PC-3 (cell line): Measurements from ENCODE around the gene IFI27L1. TPM values are rescaled to one million over a fixed set of nuclear protein-coding genes. Genes with fewer than 3 reads are reported as not detected.

Experiments used
- ATAC-seq: fragments of 200-7000 bp; cut with Tn5 transposase; 2 replicates; pipeline ENCODE4 v1.9.1; 2020; ENCODE audit warnings: mild to moderate bottlenecking, moderate library complexity
- BruUV-seq: library from RNA; stranded (reverse); fragments of 400-500 nt; replicated peaks from 2 replicates; lab custom pipeline; 2021; lab: Mats Ljungman, UMichigan
- CTCF ChIA-PET: fragments of 300-600 bp; sonication (Branson Sonifier 250); formaldehyde crosslinking; loops from one replicate; lab custom pipeline; 2022; ENCODE audit warnings: antibody characterized with exemption; lab: Charles Lee
- POLR2A ChIA-PET: fragments of 300-600 bp; sonication (Branson Sonifier 250); formaldehyde crosslinking; loops from one replicate; lab custom pipeline; 2022; ENCODE audit warnings: antibody characterized with exemption; ENCODE audit not compliant: unreplicated experiment; lab: Charles Lee
- DNase-seq: peaks from one replicate; pipeline ENCODE4 v3.0.0-alpha.2; 2015
- H2AFZ ChIP-seq: fragments of 300-600 bp; sonication (generic); 2 replicates; pipeline ENCODE4 v1.6.0; 2016; ENCODE audit warnings: antibody characterized with exemption, low read length
- H3F3A ChIP-seq: fragments of 300-600 bp; sonication (generic); one replicate; pipeline ENCODE4 v1.6.0; 2017; ENCODE audit warnings: antibody characterized with exemption, low read length, control low read depth, mild to moderate bottlenecking; ENCODE audit not compliant: unreplicated experiment
- H3K27ac ChIP-seq: fragments of 300-600 bp; sonication (generic); 2 replicates; pipeline ENCODE4 v1.5.1; 2016; ENCODE audit warnings: mild to moderate bottlenecking, low read length
- H3K27me3 ChIP-seq: fragments of 300-600 bp; sonication (generic); 2 replicates; pipeline ENCODE4 v1.6.1; 2016; ENCODE audit warnings: low read length, mixed read lengths
- H3K36me3 ChIP-seq: fragments of 300-600 bp; sonication (generic); 2 replicates; pipeline ENCODE4 v1.6.1; 2016; ENCODE audit warnings: low read depth, mixed run types, low read length, mixed read lengths
- H3K4me1 ChIP-seq: fragments of 300-600 bp; sonication (generic); 2 replicates; pipeline ENCODE4 v1.5.1; 2016; ENCODE audit warnings: low read length; ENCODE audit not compliant: insufficient read depth
- H3K4me2 ChIP-seq: fragments of 300-600 bp; sonication (generic); 2 replicates; pipeline ENCODE4 v1.6.0; 2016; ENCODE audit warnings: low read length
- H3K4me3 ChIP-seq: fragments of 300-600 bp; sonication (generic); 2 replicates; pipeline ENCODE4 v1.5.1; 2016; ENCODE audit warnings: mild to moderate bottlenecking, low read length, mixed read lengths
- H3K79me2 ChIP-seq: fragments of 300-600 bp; sonication (generic); 2 replicates; pipeline ENCODE4 v1.6.1; 2017; ENCODE audit warnings: low read length, mixed read lengths
- H3K9ac ChIP-seq: fragments of 300-600 bp; sonication (generic); 2 replicates; pipeline ENCODE4 v1.6.0; 2016; ENCODE audit warnings: mild to moderate bottlenecking, low read length
- H3K9me2 ChIP-seq: fragments of 300-600 bp; sonication (generic); replicated peaks from 2 replicates; pipeline ENCODE4 v1.6.1; 2016; ENCODE audit warnings: mixed run types, low read length, mixed read lengths
- H3K9me3 ChIP-seq: fragments of 300-600 bp; sonication (generic); 2 replicates; pipeline ENCODE4 v1.6.1; 2016; ENCODE audit warnings: low read length, mixed read lengths
- H4K20me1 ChIP-seq: fragments of 300-600 bp; sonication (generic); 2 replicates; pipeline ENCODE4 v1.6.1; 2016; ENCODE audit warnings: low read length, mixed read lengths
- EZH2 ChIP-seq: fragments of 300-600 bp; sonication (generic); IDR thresholded peaks from one replicate; pipeline ENCODE4 v1.6.1; 2017; ENCODE audit warnings: antibody characterized with exemption, mild to moderate bottlenecking, low read length; ENCODE audit not compliant: unreplicated experiment
- EZH2phosphoT487 ChIP-seq: fragments of 300-600 bp; sonication (generic); IDR thresholded peaks from 2 replicates; pipeline ENCODE4 v1.6.1; 2018; ENCODE audit warnings: mild to moderate bottlenecking, antibody characterized with exemption, low read length, borderline replicate concordance
- intact Hi-C: fragments of 100-400 bp; cut with micrococcal nuclease; formaldehyde crosslinking; loops from 2 replicates; pipeline ENCODE4 v1.9.0; 2023
- total RNA-seq: library from RNA; depleted of rRNA; stranded (reverse); fragments of >200 nt; gene quantifications from 2 replicates; pipeline ENCODE4 v1.2.3, GENCODE V29; 2014
- TF ChIP-seq, protein P1 (sequence below): fragments of 300-600 bp; sonication (generic); conservative IDR thresholded peaks from 2 replicates; pipeline ENCODE4 v1.5.1; 2017; ENCODE audit warnings: antibody characterized with exemption, low read depth, mild to moderate bottlenecking, low read length

The IFI27L1 gene
- total RNA-seq, 1 experiment from 2014 or later, result 16.9 TPM

GRCh38 chr14:94109915-94110250 lies 28.8 kb downstream of the IFI27L1 start:
- TF ChIP-seq, protein P1, sequence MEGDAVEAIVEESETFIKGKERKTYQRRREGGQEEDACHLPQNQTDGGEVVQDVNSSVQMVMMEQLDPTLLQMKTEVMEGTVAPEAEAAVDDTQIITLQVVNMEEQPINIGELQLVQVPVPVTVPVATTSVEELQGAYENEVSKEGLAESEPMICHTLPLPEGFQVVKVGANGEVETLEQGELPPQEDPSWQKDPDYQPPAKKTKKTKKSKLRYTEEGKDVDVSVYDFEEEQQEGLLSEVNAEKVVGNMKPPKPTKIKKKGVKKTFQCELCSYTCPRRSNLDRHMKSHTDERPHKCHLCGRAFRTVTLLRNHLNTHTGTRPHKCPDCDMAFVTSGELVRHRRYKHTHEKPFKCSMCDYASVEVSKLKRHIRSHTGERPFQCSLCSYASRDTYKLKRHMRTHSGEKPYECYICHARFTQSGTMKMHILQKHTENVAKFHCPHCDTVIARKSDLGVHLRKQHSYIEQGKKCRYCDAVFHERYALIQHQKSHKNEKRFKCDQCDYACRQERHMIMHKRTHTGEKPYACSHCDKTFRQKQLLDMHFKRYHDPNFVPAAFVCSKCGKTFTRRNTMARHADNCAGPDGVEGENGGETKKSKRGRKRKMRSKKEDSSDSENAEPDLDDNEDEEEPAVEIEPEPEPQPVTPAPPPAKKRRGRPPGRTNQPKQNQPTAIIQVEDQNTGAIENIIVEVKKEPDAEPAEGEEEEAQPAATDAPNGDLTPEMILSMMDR, result no peak
- TF ChIP-seq EZH2, result no peak
- no peak for TF ChIP-seq EZH2phosphoT487
- no peak overlapping the region for H3K27ac ChIP-seq
- H3K4me2 ChIP-seq, result no peak overlapping the region
- no peak for ATAC-seq
- H3K9ac ChIP-seq, result no peak overlapping the region
- H3K4me3 ChIP-seq, result no peak overlapping the region
- no peaks in the 10 kb centered on the region for H4K20me1 ChIP-seq
- H2AFZ ChIP-seq, result no peak overlapping the region
- no TSS peak for BruUV-seq
- no peaks in the 10 kb centered on the region for H3K9me3 ChIP-seq
- no peaks in the 10 kb centered on the region for H3K9me2 ChIP-seq
- no peaks in the 10 kb centered on the region for H3K27me3 ChIP-seq
- H3K36me3 ChIP-seq, result no peaks in the 10 kb centered on the region
- no peaks in the 10 kb centered on the region for H3K79me2 ChIP-seq
- intact Hi-C loops, result no loop called here
- no peaks in the 10 kb centered on the region for H3F3A ChIP-seq
- CTCF ChIA-PET, result no interaction called here
- no peaks in the 10 kb centered on the region; the same call in 1 of the 2 replicates for H3K4me1 ChIP-seq
- POLR2A ChIA-PET, result interaction anchor here (0.6 kb wide), 1 partner anchor 44 kb away, joined by 3 read pairs; no protein-coding TSS in a partner anchor
- DNase-seq, result no peak

- no peak within 1 kb of the TSS for H3K27ac ChIP-seq
- no peak within 1 kb of the TSS for H3K4me2 ChIP-seq
Measured at GRCh38 chr14:94110552-94111181, 29.6 kb downstream of the IFI27L1 start, which contains the start of gene IFI27. Gene IFI27, plus strand, starts transcription at chr14:94110736.

More at GRCh38 chr14:94110552-94111181, 29.6 kb downstream of the IFI27L1 start, which contains the start of gene IFI27:
- TF ChIP-seq EZH2, result no peak
- TF ChIP-seq EZH2phosphoT487, result no peak
- TF ChIP-seq, protein P1, result no peak
- BruUV-seq, result TSS peak; percentile 71
- POLR2A ChIA-PET, result interaction anchor here (0.6 kb wide), 1 partner anchor 44 kb away, joined by 3 read pairs; no protein-coding TSS in a partner anchor
- Histone ChIP-seq H2AFZ (no peak within 1 kb of the TSS), H4K20me1 (no peaks in the 10 kb centered on the region), H3K79me2 (no peaks in the 10 kb centered on the region), H3K9me2 (no peaks in the 10 kb centered on the region), H3K4me1 (no peaks in the 10 kb centered on the region; the same call in 1 of the 2 replicates), H3K4me3 (no peak within 1 kb of the TSS), H3K27me3 (no peaks in the 10 kb centered on the region; the same call in 1 of the 2 replicates), H3K9me3 (no peaks in the 10 kb centered on the region), H3K9ac (no peak within 1 kb of the TSS), H3K36me3 (no peaks in the 10 kb centered on the region), H3F3A (no peaks in the 10 kb centered on the region)
- DNase-seq (peak; percentile 24), ATAC-seq (peak; percentile 60)
- intact Hi-C loops, result no loop called here
- CTCF ChIA-PET, result interaction anchor here (0.7 kb wide), 1 partner anchor 26 kb away, joined by 3 read pairs; no protein-coding TSS in a partner anchor
